ENCODE results near the gene MLYCD.

GRCh38 chr16:83915081-83915480, 16.2 kb downstream of the MLYCD start:
- no peak for TF ChIP-seq POLR2A (IDR thresholded peaks at IDR 0.05; ENCODE audit: low read length)
- no peak for TF ChIP-seq GATA1 (IDR thresholded peaks at IDR 0.05; ENCODE audit: low read depth, low read length)

Data from erythroblast (primary cell).